ENCODE data around the gene GLT8D1.

DNA sequence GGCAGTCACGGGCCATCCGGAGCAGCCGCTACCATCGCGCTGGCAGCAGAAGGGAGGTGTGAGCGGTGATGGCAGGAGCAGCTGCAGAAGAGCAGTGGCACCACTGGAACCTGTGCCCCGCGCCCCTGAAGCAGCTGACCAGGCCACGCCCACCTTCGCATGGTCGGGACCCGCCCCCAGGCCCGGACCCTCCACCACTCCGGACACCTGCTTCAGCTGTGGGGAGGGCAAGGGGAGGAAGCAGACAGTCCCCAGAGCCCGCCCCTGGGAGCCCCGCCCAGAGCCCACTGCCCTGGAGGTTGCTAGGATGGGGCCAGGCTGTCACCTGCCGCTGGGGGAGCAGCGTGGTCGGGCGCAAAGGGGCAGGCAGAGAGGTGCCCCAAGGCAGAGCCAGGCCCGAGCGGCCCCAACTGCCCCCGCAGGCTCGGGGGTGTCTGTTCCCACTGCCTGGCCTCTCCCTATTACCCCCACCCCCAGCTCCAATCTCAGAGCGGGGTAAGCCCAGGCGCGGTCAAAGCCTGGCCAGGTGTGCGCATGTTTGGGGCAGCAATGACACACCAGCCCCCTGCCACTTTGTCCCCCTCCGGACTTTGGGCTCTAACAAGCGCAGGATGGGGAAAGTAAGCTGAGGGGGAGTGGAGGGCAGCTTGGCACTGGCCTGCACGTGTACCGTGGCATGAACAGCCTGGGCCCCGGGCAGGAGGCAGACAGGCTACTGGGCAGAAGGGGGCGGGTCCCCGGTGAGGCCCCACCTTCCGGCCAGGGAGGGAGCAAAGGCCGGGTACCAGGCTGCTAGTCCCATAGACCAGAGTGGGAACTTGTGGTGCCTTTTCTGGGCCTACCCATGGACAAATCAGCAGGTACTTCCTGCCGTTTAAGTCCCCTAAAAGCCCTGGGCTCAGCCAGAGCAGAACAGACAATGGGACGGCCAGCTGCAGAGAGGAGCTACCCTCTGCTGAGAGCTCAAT, 9.0 kb upstream of the GLT8D1 start:
- no peak for TF ChIP-seq POLR2A (IDR thresholded peaks at IDR 0.05)
- TF ChIP-seq, protein P1, sequence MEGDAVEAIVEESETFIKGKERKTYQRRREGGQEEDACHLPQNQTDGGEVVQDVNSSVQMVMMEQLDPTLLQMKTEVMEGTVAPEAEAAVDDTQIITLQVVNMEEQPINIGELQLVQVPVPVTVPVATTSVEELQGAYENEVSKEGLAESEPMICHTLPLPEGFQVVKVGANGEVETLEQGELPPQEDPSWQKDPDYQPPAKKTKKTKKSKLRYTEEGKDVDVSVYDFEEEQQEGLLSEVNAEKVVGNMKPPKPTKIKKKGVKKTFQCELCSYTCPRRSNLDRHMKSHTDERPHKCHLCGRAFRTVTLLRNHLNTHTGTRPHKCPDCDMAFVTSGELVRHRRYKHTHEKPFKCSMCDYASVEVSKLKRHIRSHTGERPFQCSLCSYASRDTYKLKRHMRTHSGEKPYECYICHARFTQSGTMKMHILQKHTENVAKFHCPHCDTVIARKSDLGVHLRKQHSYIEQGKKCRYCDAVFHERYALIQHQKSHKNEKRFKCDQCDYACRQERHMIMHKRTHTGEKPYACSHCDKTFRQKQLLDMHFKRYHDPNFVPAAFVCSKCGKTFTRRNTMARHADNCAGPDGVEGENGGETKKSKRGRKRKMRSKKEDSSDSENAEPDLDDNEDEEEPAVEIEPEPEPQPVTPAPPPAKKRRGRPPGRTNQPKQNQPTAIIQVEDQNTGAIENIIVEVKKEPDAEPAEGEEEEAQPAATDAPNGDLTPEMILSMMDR (IDR thresholded peaks at IDR 0.05) = no peak
- no peak for TF ChIP-seq POLR2AphosphoS5 (IDR thresholded peaks at IDR 0.05)
